GM23248 (cell line): ENCODE results near the gene SLC12A7. TPM values are rescaled to one million over a fixed set of nuclear protein-coding genes. Genes with fewer than 3 reads are reported as not detected.
"Not testable (repeated sequence)": the region's sequence is repeated elsewhere in the genome, so short reads cannot be mapped to it uniquely, and the experiment has no call there.

Experiments used
- DNase-seq: peaks from one replicate; pipeline ENCODE4 v3.0.0-alpha.2; 2015
- H2AFZ ChIP-seq: fragments of 200-600 bp; sonication (generic); 2 replicates; pipeline ENCODE4 v1.6.1; 2016; ENCODE audit warnings: antibody characterized with exemption
- H3F3A ChIP-seq: fragments of 200-600 bp; sonication (generic); 2 replicates; pipeline ENCODE4 v1.6.1; 2016; ENCODE audit warnings: mild to moderate bottlenecking, antibody characterized with exemption, mixed run types; ENCODE audit not compliant: insufficient read depth
- H3K27ac ChIP-seq: fragments of 200-600 bp; sonication (generic); 2 replicates; pipeline ENCODE4 v1.5.1; 2016; ENCODE audit warnings: mild to moderate bottlenecking
- H3K27me3 ChIP-seq: fragments of 200-600 bp; sonication (generic); replicated peaks from 2 replicates; pipeline ENCODE4 v1.6.1; 2016; ENCODE audit warnings: mild to moderate bottlenecking; ENCODE audit not compliant: insufficient read depth
- H3K36me3 ChIP-seq: fragments of 200-600 bp; sonication (generic); 2 replicates; pipeline ENCODE4 v1.6.1; 2016; ENCODE audit warnings: low read depth, mild to moderate bottlenecking
- H3K4me1 ChIP-seq: fragments of 200-600 bp; sonication (generic); 2 replicates; pipeline ENCODE4 v1.6.1; 2016; ENCODE audit warnings: mild to moderate bottlenecking; ENCODE audit not compliant: insufficient read depth
- H3K4me2 ChIP-seq: fragments of 200-600 bp; sonication (generic); one replicate; pipeline ENCODE4 v1.6.1; 2016; ENCODE audit warnings: mild to moderate bottlenecking; ENCODE audit not compliant: unreplicated experiment
- H3K4me3 ChIP-seq: fragments of 200-600 bp; sonication (generic); 2 replicates; pipeline ENCODE4 v1.5.1; 2016; ENCODE audit warnings: mild to moderate bottlenecking
- H3K79me2 ChIP-seq: fragments of 200-600 bp; sonication (generic); 2 replicates; pipeline ENCODE4 v1.6.1; 2016; ENCODE audit warnings: mild to moderate bottlenecking; ENCODE audit not compliant: insufficient read depth
- H3K9ac ChIP-seq: fragments of 200-600 bp; sonication (generic); 2 replicates; pipeline ENCODE4 v1.6.1; 2016; ENCODE audit warnings: mild to moderate bottlenecking
- H3K9me2 ChIP-seq: fragments of 200-600 bp; sonication (generic); 2 replicates; pipeline ENCODE4 v1.6.1; 2016; ENCODE audit warnings: mixed run types, mild to moderate bottlenecking, moderate library complexity; ENCODE audit not compliant: insufficient read depth
- H3K9me3 ChIP-seq: fragments of 200-600 bp; sonication (generic); one replicate; pipeline ENCODE4 v1.6.1; 2017; ENCODE audit warnings: low read depth
- H4K20me1 ChIP-seq: fragments of 200-600 bp; sonication (generic); 2 replicates; pipeline ENCODE4 v1.6.0; 2016; ENCODE audit not compliant: insufficient read depth
- EZH2 ChIP-seq: fragments of 200-600 bp; sonication (generic); IDR thresholded peaks from 2 replicates; pipeline ENCODE4 v1.6.1; 2018; ENCODE audit warnings: antibody characterized with exemption, mild to moderate bottlenecking; ENCODE audit not compliant: insufficient read depth, poor library complexity, severe bottlenecking
- EZH2phosphoT487 ChIP-seq: fragments of 200-600 bp; sonication (generic); IDR thresholded peaks from 2 replicates; pipeline ENCODE4 v1.6.1; 2018; ENCODE audit warnings: antibody characterized with exemption, moderate library complexity, mild to moderate bottlenecking, low read depth; ENCODE audit not compliant: insufficient read depth
- WGBS, 2 experiments: methylation state at CpG; one replicate each; pipeline ENCODE4 v1.1.6; 2015 to 2017; ENCODE audit warnings: low lambda C conversion rate in 2 of 2, low coverage in 1 of 2; ENCODE audit errors: missing lambda C conversion rate in 2 of 2; 5-methylcytosine and 5-hydroxymethylcytosine counted together
- in situ Hi-C: fragments of 300-500 bp; cut with MboI; formaldehyde crosslinking; loops from 2 replicates; pipeline ENCODE4 v1.15.0; 2020
- polyA plus RNA-seq: library from polyadenylated mRNA; unstranded; fragments of >200 nt; fragmentation: Nextera tagmentation; extraction: Ambion mirVana; gene quantifications from 2 replicates; pipeline ENCODE4 v1.2.1, GENCODE V29; 2016
- total RNA-seq: library from RNA; depleted of rRNA; stranded (reverse); fragments of >200 nt; shearing (Covaris generic); gene quantifications from 2 replicates; pipeline ENCODE4 v1.2.3, GENCODE V29; 2014

The SLC12A7 gene
- total and polyA plus RNA-seq, 2 experiments from 2014 or later: 0.75 to 1.9 TPM

- no peaks in the 10 kb centered on the region for H3K36me3 ChIP-seq
- H4K20me1 ChIP-seq: no peaks in the 10 kb centered on the region
- H3K9me2 ChIP-seq: no peaks in the 10 kb centered on the region
- H3K9ac ChIP-seq: no peak overlapping the region
- no peaks in the 10 kb centered on the region for H3K4me1 ChIP-seq
- H3K9me3 ChIP-seq: no peaks in the 10 kb centered on the region
- H3K4me2 ChIP-seq: no peak overlapping the region
- H3F3A ChIP-seq: no peaks in the 10 kb centered on the region
- H2AFZ ChIP-seq: no peak overlapping the region
- H3K79me2 ChIP-seq: no peaks in the 10 kb centered on the region
- WGBS, 2 experiments: 83% methylated on average over 37 to 39 of the region's 40 CpGs
- no peak for DNase-seq
- no peaks in the 10 kb centered on the region for H3K27me3 ChIP-seq
- H3K27ac ChIP-seq: no peak overlapping the region
- in situ Hi-C loops: no loop called here
- no peak overlapping the region for H3K4me3 ChIP-seq
- TF ChIP-seq EZH2phosphoT487: no peak
- no peak for TF ChIP-seq EZH2
Observed at GRCh38 chr5:1027631-1028441, 84.0 kb downstream of the SLC12A7 start.

- H3K4me2 ChIP-seq: no peak overlapping the region
- no peaks in the 10 kb centered on the region for H3K79me2 ChIP-seq
- no peaks in the 10 kb centered on the region for H3K36me3 ChIP-seq
- DNase-seq: no peak
- no peak overlapping the region for H3K27ac ChIP-seq
- H3K27me3 ChIP-seq: no peaks in the 10 kb centered on the region
- H4K20me1 ChIP-seq: no peaks in the 10 kb centered on the region
- no peaks in the 10 kb centered on the region for H3K9me3 ChIP-seq
- no peaks in the 10 kb centered on the region for H3F3A ChIP-seq
- H3K4me3 ChIP-seq: no peak overlapping the region
- TF ChIP-seq EZH2 (no peak), EZH2phosphoT487 (no peak)
- no peaks in the 10 kb centered on the region for H3K4me1 ChIP-seq
- H3K9me2 ChIP-seq: no peaks in the 10 kb centered on the region
- H2AFZ ChIP-seq: no peak overlapping the region
- WGBS, 2 experiments: 47% methylated on average over 25 to 29 of the region's 29 CpGs
- in situ Hi-C loops: no loop called here
- H3K9ac ChIP-seq: no peak overlapping the region
Observed at GRCh38 chr5:1026700-1027621, 84.9 kb downstream of the SLC12A7 start.

DNA sequence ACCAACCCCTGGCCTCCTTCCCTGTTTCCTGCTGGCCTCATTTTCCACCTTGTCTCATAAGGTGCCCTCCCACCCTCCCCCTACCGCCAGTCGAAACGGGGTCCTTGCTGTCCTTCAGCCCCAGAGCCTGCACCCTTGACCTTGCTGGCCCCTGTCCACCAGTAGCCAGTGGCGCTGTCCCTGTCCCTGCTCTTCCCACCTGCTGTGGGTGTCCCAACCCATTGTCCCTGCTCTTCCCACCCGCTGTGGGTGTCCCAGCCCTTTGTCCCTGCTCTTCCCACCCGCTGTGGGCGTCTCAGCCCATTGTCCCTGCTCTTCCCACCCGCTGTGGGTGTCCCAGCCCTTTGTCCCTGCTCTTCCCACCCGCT, 89.9 kb downstream of the SLC12A7 start:
- H4K20me1 ChIP-seq: not testable (repeated sequence)

GRCh38 chr5:1021136-1021968, 90.5 kb downstream of the SLC12A7 start:
- peak; percentile 41 for DNase-seq
- Histone ChIP-seq H3K4me2 (no peak overlapping the region), H3K9me3 (no peaks in the 10 kb centered on the region), H2AFZ (no peak overlapping the region), H3K9ac (no peak overlapping the region), H3F3A (no peaks in the 10 kb centered on the region), H3K27me3 (0 out of 2 replicates have a peak, but pooled peaks cover 3% of the 10 kb centered on the region), H4K20me1 (no peaks in the 10 kb centered on the region), H3K4me3 (no peak overlapping the region), H3K9me2 (no peaks in the 10 kb centered on the region), H3K79me2 (no peaks in the 10 kb centered on the region), H3K4me1 (no peaks in the 10 kb centered on the region), H3K27ac (no peak overlapping the region), H3K36me3 (no peaks in the 10 kb centered on the region)
- TF ChIP-seq EZH2phosphoT487 (no peak), EZH2 (no peak)
- in situ Hi-C loops: no loop called here
- WGBS, 2 experiments: 14 to 21% methylated on average over 21 to 29 of the region's 29 CpGs

More for the DNA sequence above, 89.9 kb downstream of the SLC12A7 start:
- H3K27ac ChIP-seq, in situ Hi-C loops, H3K4me2 ChIP-seq, H3K9me3 ChIP-seq, H3K4me1 ChIP-seq, H2AFZ ChIP-seq, H3F3A ChIP-seq, H3K9ac ChIP-seq, H3K36me3 ChIP-seq, DNase-seq, H3K9me2 ChIP-seq, H3K4me3 ChIP-seq, H3K27me3 ChIP-seq, H3K79me2 ChIP-seq: not testable (repeated sequence)
- WGBS, 2 experiments: 65 to 90% methylated on average over 2 to 9 of the region's 9 CpGs
